ENCODE measurements around the gene LYSMD3.
"Not testable (repeated sequence)": the region's sequence is repeated elsewhere in the genome, so short reads cannot be mapped to it uniquely, and the experiment has no call there.

The LYSMD3 gene

DNA sequence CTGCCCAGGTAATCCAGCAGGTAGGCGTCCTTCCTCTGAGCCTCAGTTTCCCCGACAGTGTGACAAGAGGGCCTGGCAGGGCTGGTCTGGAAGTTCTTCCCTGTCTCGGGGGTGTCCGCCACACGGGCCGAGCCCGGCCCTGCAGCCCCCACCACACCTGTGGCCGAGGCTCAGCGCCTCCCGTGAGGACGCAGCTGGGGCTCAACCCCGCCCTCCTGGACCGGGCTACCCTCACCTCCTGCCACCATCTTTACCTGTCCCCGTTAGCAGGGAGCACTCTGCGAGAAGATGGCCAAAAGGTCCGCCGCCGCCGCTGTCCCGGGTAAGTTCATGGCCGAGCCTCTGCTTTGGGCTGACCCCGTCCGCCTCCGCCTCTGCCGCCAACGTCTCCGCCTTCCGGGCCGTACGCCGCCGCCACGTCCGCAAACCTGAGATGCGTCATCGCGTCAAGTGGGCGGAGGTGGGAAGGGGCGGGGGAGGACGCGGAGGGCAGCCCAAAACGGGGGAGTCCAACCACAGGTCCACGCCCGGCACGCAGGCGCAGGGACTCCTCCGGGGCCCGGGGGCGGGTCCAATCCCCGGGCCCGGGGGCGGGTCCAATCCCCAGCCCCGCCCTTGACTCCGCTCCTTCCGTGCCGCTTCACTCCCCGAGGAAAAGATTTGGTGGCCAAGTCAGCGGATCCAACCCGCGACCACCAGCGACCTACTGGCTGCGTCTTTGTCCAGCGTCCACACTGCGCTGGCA is at the start of gene LYSMD3:
Gene LYSMD3 (minus strand): TSS at position 391 of the 745 bp plus-strand sequence. CDS start 4,295 bp downstream, outside the sequence.
- peak; percentile 77 for DNase-seq (ENCODE audit: low spot score)

DNA sequence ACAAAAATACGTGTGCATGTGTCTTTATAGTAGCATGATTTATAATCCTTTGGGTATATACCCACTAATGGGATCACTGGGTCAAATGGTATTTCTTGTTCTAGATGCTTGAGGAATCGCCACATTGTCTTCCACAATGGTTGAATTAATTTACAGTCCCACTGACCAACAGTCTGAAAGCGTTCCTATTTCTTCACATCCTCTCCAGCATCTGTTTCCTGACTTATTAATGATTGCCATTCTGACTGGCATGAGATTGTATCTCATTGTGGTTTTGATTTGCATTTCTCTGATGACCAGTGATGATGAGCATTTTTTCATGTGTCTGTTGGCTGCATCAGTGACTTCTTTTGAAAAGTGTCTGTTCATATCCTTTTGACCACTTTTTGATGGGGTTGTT is 47.2 kb upstream of the LYSMD3 start:
- not testable (repeated sequence) for DNase-seq (ENCODE audit: low spot score); FAIRE-seq

More for the DNA sequence above, at the start of gene LYSMD3:
- FAIRE-seq = no peak

DNA sequence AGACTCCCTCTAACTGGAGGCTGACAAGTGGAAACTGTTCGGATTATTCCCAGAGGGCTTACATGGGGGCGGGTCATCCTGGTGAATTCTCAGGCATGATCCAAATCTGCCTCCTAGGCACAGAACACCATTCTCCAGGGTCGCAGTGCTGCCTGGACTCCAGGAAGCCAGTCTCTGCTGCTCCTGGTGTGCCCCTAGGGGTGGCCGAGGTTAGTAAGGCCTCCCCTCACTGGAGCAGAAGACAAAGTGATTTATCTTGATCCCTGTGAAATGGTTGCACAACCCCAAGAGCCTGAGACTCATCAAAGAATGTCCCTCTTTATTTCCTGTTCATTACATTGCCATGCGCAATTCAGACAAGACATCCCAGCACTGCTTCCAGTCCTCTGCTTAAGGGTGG is 46.3 kb upstream of the LYSMD3 start:
- DNase-seq (ENCODE audit: low spot score) (no peak), FAIRE-seq (no peak)

DNA sequence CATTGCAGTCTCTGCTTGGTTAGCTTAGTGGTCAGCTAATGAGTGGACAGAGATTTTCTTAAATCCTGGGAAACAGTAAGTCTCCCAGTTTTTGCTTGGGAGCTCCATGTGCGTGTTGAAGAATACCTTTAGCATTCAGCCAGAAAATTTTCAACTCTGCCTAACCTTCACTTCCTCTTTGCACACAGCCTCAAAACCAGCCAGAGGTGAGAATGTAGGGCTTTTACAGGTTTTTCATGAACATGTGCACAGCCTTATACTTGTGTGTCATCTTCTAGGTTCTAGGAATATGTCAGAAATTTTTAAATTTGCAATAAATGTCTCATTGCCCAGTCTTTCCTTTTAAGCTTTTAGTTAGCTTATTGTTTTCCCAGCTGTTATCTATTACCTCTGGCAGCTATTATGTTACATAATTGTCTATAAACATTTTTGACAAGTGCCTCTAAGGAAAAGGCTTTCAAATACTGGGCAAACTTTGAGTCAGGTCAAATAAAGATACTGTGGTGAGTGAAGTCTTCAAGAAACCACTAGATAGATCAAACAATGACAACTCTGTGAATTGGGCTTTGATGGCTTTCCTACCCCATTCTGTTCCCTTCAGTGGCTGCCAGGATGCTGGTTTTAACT is 41.9 kb upstream of the LYSMD3 start:
- DNase-seq (ENCODE audit: low spot score) = no peak

DNA sequence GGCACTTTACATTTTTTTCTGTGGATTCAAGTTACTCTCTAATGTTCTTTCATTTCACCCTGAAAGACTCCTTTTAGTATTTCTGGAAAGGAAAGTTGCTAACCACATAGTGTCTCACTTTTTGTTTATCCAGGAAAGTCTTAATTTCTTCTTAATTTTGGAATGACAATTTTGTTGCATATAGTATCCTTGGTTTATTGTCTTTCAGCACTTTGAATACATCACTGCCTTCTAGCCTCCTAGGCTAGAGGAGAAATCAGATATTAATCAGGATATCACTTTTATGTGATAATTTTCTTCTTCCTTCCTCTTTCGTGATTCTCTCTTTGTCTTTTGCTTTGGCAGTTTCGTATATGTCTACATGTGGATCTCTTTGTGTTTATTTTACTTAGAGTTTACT is 40.6 kb upstream of the LYSMD3 start:
- FAIRE-seq (no peak), DNase-seq (ENCODE audit: low spot score) (no peak)

More for the DNA sequence above, 41.9 kb upstream of the LYSMD3 start:
- FAIRE-seq = no peak

GRCh38 chr5:90569084-90569483 is 39.7 kb upstream of the LYSMD3 start:
- FAIRE-seq (no peak), DNase-seq (ENCODE audit: low spot score) (no peak)

- FAIRE-seq = no peak
These were observed 36.1 kb upstream of the LYSMD3 start for GRCh38 chr5:90565491-90565890.

GRCh38 chr5:90563108-90563507 is 33.7 kb upstream of the LYSMD3 start:
- FAIRE-seq (no peak), DNase-seq (ENCODE audit: low spot score) (no peak)

More at GRCh38 chr5:90565491-90565890, 36.1 kb upstream of the LYSMD3 start:
- no peak for DNase-seq (ENCODE audit: low spot score)

DNA sequence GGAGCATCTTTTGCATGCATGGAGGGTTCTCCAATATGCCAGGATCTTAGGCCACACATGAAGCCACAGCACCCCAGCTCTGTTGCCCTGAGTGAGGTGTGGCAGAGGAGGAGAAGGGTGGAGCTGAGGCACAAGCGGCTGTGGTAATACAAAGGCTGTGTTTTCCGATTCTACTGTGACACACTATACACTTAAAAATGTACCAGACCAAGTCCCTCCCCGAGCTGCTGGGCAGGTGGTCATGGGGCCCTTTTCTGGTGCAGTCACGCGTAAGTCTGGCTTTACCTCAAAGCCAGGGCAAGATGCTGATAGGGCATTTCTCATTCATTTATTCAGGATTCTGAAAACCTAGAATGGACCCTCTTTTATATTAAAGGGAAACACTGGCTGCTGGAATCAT is 33.0 kb upstream of the LYSMD3 start:
- FAIRE-seq (no peak), DNase-seq (ENCODE audit: low spot score) (no peak)

DNA sequence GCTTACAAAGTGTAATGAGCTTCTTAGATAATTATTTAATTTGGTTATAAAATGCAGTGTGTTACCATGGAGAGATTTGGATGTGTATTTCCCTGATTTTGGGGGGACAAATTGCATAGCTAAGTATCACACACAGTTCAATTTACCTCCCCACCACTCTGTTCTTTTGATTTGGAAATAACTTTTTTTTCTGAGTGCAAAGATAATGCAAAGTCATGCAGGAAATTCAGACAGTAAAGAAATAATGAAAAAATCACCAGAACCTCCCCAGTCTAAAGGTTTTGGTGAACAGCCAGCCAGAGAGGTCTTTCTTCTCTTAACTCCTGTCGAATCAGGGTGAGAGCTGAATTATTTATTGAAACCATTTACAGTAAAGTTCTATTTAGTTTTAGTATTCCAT is 32.4 kb upstream of the LYSMD3 start:
- FAIRE-seq = no peak
- DNase-seq (ENCODE audit: low spot score) = no peak

- DNase-seq (ENCODE audit: low spot score) (no peak), FAIRE-seq (no peak)
These were observed 31.4 kb upstream of the LYSMD3 start for GRCh38 chr5:90560771-90561170.

DNA sequence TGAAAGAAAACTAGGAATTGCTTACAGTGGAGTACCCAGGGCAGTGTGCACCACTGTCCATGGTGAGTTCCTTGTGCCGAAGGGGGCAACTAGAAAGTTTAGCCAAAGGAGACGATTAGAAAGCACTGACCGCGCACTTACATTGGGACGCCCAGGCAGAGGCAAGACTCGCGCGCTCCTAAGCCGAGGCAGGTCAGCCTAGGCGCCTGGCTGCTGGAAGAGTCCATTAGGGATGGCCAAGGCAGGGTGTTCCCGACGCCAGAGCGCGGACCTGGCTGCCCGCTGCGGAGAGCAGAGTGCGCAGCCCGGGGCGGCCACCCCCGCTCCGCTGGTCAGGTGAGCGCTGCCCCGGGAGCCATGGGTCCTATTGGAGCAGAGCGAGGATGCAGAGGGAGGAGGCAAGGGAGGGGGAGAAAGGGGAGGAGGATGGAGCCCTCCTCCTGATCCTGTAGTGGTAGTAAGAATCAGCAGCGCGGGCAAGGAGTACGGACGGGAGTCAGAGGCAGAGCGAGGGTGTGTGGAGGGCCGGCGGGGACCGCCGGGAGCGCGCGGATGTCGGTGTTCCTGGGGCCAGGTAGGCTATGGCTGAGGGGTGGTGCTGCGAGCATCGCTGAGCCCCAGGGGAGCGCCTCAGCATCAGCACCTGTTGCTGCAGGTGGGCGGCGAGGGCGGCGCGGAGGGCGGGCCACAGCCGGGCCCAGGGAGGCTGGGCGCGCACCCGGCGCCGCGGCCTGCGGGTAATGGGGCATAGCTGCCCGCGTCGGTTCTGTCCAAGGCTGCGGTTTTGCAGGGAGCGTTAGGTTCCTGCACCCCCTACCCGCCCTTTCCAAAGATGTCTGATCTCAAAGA is 29.2 kb upstream of the LYSMD3 start, which contains the start of gene ADGRV1:
Gene ADGRV1 (plus strand): TSS at position 454 of the 849 bp plus-strand sequence. CDS start 99 bp downstream, at position 553.
- DNase-seq (ENCODE audit: low spot score) (no peak), FAIRE-seq (no peak)

DNA sequence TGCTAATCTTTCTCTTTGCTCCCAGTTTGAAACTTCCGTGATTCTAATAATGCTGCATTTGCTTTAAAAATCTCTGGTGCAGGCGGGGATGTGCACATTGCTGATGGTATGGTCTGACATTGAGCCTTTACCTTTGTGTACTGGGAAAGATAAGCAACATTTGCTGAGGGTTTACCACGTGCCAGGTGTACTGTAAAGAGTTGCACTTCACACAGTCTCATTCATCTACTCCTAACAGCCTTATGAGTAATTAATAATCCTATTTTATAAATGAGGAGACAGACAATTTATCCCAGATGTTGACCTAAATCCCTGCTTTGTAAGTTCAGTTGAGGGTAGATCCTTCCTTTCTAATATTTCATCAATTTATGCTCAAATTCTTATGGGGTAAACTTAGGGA is 28.5 kb upstream of the LYSMD3 start:
- DNase-seq (ENCODE audit: low spot score) (no peak), FAIRE-seq (no peak)

DNA sequence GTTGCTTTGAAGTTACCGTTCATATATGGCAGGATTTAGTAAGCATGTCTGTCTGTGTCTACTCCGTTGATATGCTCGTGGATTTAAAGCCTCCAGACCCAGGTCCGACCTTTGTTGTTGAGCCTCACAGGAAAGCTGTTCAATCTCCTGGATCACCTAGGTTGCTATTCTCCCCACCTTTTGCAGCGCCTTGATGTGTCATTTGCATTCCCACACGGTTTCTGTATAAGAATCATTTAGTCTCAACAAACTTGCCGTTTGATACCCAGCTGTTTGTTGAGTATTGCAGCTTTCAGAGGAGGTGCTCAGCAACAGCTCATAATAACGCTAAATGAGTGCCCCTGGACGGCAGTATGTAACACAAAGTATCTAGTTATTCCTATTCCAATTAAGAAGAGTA is 28.0 kb upstream of the LYSMD3 start:
- no peak for DNase-seq (ENCODE audit: low spot score)
- no peak for FAIRE-seq

GRCh38 chr5:90555666-90556065 is 26.3 kb upstream of the LYSMD3 start:
- no peak for DNase-seq (ENCODE audit: low spot score)
- FAIRE-seq = no peak

- no peak for FAIRE-seq
These were observed 25.1 kb upstream of the LYSMD3 start for GRCh38 chr5:90554358-90555006.

DNA sequence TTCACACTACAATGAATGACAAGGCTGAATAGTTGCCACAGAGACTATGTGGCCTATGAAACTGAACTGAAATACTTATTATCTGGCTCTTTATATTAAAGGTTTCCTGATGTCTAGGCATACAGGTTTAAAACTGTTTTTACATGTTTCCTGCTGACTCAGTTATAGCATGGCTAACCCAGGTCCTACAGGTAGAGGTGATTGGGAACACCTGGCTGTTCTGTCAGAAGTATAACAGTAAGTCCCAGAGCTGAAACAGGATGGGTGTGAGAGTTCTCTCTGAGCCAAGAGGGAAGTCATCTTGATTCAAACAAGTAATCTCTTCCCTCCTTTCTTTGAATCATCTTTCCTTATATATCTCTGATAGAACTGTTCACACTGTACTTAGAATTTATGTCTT is 24.3 kb upstream of the LYSMD3 start:
- no peak for FAIRE-seq

More at GRCh38 chr5:90554358-90555006, 25.1 kb upstream of the LYSMD3 start:
- DNase-seq (ENCODE audit: low spot score) = no peak

GRCh38 chr5:90551376-90551775 is 22.0 kb upstream of the LYSMD3 start:
- FAIRE-seq (no peak), DNase-seq (ENCODE audit: low spot score) (no peak)

More for the DNA sequence above, 24.3 kb upstream of the LYSMD3 start:
- DNase-seq (ENCODE audit: low spot score) = no peak

- DNase-seq (ENCODE audit: low spot score) (no peak), FAIRE-seq (no peak)
These were observed 21.6 kb upstream of the LYSMD3 start for GRCh38 chr5:90550963-90551362.

GRCh38 chr5:90549729-90550275 is 20.4 kb upstream of the LYSMD3 start:
- no peak for FAIRE-seq
- no peak for DNase-seq (ENCODE audit: low spot score)

GRCh38 chr5:90549223-90549622 is 19.8 kb upstream of the LYSMD3 start:
- no peak for FAIRE-seq
- no peak for DNase-seq (ENCODE audit: low spot score)
